Measurements from ENCODE around the gene CMIP.
A peak's percentile ranks its signal among the peaks of the same experiment; 100 is the strongest.

The CMIP gene

DNA sequence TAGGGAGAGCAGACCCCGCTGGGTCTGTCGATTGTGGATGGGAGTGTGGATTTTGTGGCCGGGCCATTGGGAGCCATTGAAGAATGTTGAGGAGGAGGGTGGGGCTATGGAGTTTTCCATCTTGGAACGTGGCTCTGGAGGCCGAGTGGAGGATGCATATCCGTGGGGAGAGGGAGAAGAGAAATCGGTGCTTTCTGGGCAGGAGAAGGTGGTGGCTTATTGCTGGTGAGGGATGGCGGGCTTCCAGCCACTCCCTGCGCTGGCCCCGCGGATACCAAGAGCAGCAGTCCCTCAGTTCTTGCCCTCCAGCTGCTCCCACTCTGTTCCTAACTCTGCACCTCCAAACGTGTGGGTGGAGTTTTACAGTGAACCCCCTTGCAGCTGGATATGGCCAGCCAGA is 162.4 kb downstream of the CMIP start:
- DNase-seq (ENCODE audit: low spot score): no peak

DNA sequence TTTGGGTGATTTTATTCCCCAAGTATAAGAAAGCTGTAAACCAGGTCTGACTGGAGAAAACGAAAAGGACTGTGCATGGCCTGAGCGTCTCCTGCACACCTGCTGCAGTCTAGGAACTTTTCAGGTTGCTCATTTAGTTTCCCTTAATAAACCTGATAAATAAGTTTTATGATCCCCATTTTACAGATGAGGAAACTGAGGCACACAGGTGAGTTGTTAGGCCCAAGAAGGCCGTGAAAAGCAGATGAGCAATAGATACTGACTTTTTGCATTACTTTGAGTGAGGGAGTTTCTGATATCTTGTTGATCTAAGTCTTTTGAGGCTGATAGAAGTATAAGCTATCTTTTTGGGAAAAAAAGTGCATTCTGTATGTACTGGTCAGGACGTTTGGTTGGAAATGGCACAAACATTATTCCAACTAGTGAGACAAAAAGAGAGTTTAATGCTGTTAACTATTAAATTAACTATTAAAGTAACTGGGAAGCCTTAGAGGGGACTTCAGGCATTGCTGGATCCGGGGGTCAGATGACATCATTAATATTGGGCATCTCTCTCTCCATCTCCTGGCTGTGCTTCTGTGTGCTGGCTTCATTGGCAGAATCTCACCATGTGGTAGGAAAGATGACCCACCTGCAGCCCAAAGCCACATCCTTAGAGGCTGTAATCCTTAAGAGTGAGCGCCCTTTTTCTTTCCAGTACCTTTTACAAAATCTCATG is 163.4 kb downstream of the CMIP start:
- no peak for DNase-seq (ENCODE audit: low spot score)

DNA sequence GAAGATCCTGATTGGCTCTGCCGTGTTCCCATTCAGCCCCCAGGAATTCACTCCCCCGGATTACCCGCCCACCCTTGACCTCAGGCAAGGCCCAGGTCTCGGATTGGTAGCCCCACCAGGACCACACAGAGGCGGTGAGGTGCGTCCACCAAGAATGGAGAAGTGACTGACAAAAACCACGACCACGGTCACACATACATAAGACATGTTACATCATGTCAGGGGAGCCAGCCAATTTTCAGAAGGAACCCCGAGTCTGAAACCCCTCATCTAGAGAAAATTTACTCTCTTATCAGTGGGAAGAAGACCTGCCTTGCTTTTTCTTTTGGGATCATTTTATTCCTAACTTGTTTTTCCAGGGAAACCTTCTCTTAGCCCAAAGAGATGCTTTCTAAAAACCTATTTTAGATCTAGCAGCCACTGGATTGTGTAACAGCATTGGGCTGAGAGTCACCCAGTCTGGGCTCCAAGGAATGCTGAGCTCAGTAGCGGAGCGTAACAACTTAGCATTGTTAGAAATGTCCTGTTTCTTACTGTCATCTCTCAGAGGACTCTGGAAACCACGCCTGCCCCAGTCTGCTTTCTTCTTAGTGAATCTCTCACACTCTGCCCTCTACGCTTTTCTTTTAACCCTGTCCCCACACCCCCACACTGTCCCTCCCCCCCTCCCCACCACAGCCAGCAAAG is 164.1 kb downstream of the CMIP start:
- DNase-seq (ENCODE audit: low spot score): no peak

DNA sequence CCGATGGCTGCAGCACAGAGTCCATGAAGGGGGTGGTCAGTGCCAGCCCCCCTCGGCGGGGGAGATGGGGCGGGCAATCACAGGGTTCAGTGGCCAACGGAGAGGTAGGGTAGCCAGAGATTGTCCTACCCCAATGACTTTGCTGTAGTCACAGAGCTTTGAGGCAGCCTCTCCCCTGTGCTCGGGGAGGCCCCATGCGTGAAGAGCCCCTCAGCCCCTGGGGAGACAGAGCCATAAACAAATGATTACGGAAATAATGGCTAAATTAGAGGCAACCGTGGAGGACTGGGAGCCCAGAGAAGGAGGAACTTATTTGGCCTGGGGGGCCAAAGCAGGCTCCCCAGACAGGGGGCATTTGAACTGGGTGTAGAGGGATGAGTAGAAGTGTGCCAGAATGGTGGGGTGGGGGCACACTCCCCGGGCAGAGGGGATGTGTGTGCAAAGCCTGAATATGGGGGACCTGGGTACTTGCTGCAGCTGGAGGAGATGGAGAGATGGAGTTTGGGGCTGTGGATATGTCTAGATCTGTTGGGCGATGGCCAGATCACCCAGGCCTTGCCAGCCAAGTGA is 164.8 kb downstream of the CMIP start:
- no peak for DNase-seq (ENCODE audit: low spot score)

DNA sequence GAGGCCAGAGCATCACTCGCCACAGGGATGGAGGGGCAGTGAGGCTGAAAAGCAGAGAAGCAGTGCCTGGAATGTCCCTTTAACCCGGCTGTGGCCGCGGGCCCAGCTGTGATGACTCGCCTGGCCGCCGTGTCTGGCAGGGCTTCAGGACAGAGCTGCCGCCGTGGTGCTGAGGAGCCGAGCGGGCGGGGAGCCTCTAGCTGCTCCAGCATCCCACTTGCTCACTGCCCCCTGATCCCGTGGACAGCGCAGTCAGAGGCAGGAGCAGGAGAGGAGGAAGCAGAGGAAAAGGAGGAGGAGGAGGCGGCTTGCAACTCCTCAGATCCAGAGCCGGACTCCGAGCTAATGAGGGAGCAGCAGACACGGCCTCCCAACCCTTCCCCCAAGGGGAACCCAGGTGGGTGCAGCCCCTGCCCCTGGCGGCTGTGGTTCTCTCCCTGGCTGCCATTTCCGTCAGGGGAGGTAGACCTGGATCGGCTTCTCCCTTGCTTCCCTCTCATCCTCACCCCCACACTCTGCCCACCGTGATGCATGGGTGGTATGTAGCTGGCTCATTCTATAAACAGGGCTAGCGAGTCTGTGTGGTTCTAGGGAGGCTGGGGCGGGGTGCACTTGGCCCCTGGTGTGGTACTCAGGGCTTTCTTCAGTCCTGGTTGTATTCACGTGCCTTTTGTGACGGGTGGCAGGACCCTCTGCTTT is 165.7 kb downstream of the CMIP start:
- peak; percentile 62 for DNase-seq (ENCODE audit: low spot score)

DNA sequence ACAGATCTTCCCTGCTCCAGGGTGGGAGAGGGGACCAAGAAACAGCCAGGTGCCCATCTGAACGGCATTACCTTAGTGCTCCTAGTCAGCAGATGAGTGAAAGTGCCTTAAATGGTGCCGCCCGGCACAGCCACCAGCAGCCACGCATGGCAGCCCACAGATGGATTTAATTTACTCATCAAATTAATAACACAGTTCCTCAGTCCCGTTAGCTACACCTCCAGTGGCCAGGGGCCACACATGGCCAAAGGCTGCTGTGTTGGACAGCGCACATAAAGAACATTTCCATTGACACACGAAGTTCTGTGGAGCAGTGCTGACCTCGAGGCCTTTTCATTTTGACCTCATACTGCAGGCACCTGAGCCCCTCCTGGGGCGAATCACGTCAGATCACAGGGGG is 166.3 kb downstream of the CMIP start:
- DNase-seq (ENCODE audit: low spot score): no peak

DNA sequence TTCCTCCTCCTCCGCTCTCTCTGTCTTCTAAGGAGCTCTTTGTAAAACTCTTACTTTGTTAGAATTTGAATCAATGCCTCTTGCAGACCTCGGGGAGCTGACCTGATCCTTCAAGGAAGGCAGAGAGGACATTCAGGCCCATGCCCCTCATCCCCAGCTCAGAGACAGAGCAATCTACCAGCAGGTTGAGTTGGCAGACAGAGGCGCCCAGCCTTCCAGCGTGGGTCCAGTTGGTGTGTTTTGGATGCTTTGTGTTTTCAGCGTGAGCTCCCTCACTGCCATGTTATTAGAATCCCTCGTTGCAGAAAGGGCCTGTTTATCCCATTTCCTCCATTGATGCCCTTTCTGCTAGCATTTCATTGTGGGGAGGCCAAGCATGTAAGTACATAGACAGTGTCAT is 167.1 kb downstream of the CMIP start:
- no peak for DNase-seq (ENCODE audit: low spot score)

DNA sequence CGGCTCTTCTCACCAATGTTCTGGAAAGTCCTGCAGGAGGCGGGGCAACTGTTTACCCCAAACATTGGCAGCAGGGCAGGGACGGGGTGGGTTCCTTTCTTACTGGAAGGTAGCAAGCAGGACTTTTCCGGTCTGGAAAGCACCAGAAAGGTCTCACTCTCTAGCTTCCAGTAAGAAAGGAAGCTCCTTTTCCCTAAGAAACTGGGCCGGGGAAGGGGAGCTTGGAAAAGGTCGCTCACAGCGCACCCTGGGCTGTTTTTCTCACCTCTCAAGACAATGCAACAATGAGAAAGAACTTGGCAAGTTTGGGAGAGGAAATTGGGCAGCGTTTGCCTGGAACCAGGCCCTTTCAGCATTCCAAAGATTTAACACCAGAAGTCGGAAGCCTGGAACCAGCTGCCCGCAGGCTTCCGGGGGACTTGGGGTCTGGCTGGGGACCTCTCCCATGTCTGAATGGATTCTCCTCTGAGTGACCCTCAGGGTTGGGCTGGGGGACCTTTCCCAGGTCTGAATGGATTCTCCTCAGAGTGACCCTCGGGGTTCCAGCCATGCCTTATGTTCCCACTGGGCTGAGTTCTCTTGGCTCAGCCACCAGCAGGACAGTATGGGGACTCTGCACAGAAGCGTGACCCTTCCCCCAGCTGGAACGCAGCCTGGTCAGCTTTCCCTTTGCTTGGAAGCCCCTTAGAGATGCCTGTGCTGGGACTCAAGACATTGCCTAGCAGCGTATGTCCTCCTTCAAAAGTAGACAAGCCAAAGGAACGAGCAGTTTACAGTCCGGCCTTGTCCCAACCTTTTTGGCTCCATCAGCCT is 167.9 kb downstream of the CMIP start:
- peak; percentile 43 for DNase-seq (ENCODE audit: low spot score)

DNA sequence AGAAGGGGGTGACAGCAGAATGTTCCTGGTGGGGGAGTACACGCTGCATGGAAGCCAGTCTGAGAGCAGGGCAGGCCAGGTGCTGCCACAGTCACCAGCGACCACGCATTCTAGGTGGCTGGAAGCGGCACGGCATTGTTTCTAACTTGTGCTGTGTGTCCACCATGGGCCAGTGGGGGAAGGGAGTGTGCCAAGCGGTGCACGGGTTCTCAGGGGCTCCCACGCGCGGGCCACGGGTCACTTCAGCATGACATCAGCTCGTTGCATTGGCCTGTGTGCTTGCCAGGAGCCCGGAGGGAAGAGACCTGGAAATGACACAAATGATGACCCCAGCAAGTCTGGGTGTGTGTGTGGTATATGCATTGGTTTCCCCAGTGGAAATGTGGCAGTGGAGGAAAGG is 169.6 kb downstream of the CMIP start:
- no peak for DNase-seq (ENCODE audit: low spot score)

DNA sequence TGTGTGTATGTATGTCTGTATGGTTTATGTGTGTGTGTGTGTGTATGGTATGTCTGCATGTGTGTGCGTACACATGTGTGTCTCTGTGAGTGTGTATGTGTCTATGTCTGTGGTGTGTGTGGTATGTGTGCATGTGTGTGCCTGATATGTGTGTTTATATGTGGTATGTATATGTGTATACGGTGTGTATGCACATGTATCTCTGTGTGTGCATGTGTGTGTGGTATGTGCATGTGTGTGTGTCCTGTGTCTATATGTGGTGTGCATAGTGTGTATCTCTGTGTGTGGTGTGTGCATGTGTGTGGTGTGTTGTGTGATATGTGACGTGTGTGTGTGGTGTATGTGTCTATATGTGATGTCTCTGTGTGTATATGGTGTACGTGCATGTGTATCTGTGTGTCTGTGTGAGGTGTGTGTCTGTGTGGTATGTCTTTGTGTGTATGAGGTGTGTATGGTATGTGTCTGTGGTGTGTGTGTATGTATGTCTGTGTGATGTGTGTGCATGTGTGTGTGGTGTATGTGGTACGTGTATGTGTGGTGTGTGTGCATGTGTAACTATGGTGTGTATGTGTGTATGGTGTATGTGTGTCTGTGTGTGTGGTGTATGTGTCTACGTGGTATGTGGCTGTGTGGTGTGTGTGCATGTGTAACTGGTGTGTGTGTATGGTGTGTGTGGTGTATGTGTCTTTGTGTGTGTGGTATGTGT is 170.2 kb downstream of the CMIP start:
- no peak for DNase-seq (ENCODE audit: low spot score)

DNA sequence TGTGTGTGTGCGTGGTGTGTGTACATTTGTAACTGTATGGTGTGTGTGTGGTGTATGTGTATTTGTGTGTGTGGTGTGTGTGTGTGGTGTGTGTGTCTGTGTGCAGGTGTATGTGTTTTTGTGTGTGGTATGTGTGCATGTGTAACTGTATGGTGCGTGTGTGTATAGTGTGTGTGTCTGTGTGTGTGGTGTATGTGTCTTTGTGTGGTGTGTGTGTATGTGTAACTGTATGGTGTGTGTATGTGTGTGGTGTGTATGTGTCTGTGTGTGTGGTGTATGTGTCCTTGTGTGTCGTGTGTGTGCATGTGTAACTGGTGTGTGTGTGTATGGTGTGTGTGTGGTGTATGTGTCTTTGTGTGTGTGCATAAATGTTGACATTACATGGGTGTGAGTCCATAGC is 170.8 kb downstream of the CMIP start:
- no peak for DNase-seq (ENCODE audit: low spot score)

DNA sequence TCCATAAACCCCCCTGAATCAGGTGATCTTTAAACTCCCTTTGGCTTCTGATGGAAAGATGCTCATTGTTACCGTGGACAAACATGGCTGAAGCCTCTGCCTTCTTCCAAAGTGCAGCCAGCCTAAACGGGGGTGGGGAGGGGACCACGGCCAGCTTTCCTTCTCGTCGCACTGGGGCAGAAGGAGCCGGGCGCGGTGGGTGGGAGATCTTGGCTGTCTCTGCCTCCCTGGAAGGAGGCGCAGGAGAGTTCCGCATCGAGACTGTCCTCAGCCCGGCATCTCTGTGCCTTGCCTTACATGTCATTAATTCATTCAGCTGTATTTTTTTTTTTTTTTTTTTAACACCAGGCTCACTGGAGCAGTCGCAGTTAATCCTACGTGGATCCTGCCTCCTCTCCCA is 171.2 kb downstream of the CMIP start:
- DNase-seq (ENCODE audit: low spot score): no peak

DNA sequence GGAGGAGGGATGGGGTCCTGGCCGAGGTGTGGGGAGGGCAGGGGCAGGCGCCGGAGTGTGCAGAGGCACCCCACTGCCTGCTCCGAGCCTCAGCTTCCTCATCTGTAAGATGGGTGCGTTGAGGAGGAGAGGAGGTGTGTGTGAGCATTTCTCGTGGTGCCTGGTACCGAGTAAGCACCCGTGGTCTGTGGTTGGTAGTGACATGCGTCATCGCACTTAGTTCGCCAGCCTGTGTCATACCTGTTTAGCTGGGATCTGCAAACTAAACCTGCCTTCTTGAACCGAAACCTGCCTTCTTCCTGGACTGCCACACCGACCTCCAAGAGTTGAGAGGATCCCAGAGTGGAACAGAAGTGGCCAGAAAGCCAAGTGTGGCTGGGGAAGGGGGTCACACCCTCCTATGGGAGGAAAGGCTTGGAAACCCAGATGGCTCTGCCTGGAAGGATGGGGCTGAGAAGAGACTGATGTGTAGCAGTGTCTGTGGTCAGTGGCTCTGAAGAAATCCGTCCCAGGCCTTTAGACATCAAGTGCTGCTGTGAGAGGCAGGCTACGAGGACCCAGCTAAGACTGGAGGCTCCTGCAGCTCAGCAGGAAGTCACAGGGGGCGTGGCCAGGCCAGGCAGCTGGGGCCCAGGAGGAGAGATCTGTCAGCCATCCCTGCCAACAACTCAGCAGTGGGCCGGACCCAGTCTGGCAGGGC is 171.9 kb downstream of the CMIP start:
- no peak for DNase-seq (ENCODE audit: low spot score)

DNA sequence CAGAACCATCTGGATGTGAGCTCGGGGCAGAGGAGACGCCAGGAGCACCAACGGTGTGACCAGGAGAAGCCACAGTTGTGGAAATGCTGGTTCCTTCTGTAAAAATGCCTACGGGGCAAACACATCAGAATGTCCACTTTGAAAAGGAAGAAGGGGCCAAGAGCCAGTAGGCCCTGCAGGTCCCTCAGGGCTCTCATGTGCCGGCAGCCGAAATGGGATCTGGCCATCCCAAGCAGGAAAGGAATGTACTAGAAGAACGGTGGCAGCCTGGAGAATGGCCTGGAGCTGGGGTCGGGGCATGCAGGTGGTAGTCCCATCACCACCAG is 172.4 kb downstream of the CMIP start:
- no peak for DNase-seq (ENCODE audit: low spot score)

DNA sequence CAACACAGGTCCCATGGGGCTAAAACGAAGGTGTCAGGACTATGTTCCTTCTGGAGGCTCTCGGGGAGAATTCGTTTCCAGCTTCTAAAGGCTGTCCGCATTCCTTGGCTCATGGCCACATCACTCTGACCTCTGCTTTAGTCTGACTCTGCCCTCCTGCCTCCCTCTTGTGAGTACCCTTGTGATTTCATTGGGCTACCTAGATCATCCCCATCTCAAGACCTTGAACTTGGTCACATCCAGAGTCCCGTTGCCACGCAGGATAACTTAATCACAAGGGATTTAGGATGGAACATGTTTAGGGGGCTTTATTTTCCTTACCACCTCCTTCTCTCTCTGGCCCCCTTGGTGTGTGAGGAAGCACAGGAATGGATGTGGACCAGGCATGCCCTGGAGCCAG is 173.6 kb downstream of the CMIP start:
- no peak for DNase-seq (ENCODE audit: low spot score)

DNA sequence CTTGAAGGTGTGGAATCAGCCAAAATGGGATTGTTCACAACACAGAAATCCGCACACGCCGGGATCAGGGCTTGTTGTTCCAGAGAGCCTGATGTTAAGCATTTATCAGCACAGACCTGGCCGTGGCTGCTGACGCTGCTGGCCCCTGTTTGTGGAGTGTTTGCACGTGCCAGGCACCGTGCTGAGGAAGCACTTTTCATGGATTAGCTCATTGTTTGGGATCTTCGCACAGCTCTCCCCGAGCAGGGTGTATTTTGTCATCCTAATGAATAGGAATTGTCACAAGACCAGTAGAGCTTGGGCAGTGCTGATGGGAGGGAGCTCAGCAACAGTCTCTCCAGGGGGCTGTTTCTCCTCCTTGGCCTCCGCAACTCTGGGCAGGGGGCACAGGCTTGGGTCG is 174.1 kb downstream of the CMIP start:
- no peak for DNase-seq (ENCODE audit: low spot score)

DNA sequence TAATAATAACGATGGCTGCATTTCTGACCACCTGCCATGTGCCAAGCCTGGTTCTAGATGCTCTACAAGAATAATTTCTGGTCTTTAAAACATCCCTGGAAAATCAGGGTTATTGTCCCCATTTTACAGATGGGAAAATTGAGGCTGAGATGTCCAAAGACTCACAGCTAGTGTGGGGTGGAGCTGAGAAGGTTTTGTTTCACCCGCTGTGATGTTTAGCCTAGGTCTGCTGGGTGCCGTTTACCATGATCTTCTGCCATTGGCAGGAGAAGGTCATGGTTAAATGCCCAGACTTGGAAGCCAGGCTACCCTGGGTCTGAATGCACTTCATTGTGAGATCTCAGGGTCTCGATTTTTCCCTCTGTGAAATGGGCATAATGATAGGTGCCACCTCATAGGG is 175.4 kb downstream of the CMIP start:
- no peak for DNase-seq (ENCODE audit: low spot score)

DNA sequence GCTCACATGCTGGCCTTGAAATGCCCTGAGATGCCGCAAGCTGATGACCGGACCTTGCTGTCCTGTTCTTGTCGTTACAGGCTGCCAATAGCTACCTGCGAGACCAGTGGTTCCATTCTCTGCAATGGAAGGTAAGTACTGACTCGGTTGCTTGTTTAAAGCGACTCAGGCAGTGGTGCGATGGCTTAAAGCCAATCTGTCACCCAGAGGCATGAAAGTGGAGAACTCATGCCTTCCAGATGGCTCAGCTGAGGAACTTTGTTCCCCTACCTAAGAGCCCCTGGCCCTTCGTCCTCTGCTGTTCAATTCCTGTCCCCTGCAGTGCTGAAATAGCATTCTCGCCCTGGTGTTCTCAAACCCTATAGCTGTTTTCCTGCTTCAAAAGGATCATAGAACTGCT is 176.2 kb downstream of the CMIP start:
- DNase-seq (ENCODE audit: low spot score): no peak

DNA sequence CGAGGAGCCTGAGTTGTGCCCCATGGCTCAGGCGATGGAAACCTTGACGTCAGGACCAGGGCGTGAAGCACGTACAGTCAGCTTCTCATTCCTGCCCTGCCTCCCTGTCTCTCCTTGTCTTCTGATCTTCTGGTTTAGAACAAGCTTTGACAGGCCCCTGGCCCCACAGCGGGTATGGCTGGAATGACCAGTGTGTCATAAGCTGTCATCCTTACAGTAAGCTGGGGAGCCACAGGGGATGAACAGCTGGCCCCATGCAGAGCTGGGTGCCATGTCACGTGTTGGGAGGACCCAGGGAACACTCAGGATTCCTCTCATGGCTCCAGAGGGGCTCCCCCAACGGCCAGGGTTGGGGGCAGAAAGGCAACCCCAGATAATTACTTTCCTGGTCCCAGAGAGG is 176.9 kb downstream of the CMIP start:
- DNase-seq (ENCODE audit: low spot score): no peak

DNA sequence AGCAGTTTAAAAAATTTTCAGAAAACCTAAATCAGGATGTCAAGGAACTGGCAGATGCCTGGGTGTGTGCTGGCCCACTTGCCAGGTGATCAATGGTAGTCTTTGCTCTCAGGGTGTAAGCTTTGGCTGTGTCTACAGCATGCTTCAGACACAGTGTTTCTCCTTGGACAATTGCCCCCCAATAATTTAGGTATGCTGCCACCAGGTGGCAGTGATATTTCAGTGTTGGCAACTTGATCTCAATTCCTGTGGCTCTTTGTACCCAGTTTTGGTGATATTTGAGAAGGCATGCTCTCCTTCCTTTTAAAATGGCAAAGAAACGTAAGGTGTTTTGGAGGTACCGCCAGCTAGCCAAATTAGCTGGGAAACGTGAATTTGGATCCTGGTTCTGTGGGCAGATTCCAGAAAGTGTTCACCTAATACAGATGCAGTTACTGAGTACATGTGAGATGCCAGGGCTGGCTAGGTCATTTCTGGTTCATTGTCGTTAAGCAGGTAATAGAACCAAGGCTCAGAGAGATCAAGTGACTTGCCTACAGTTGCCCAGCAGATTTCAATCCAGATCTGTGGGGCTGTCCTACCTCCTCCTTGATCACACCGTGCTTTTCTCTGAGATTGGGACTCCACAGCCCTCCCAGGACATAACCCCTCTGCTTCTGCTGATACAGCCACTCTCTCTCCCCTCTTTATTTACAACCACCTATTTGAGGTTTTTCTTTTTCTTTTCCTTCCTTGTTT is 178.9 kb downstream of the CMIP start:
- no peak for DNase-seq (ENCODE audit: low spot score)

DNA sequence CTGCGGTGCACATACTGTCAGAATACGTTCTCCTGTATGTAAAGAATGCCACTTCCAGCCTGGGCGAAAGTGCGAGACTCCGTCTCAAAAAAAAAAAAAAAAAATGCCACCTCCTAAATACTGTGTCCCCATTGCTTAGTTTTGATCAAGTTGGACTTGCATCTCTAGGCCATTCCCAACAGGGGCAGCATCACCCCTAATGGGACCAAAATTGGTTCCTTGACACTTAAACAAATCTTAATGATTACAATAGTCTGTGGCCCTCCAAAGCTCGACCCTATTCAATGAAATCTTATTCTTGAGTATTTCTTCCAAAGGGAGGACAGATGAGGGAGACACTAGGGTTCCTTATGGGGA is 179.8 kb downstream of the CMIP start:
- no peak for DNase-seq (ENCODE audit: low spot score)

Measured in kidney capillary endothelial cell (primary cell).